Ecto neural progenitor cell (in vitro differentiated cells): ENCODE data around the gene HSPB7.
A peak's percentile ranks its signal among the peaks of the same experiment; 100 is the strongest.

Experiments
- DNase-seq: peaks from one replicate; pipeline ENCODE4 v3.0.0-alpha.2; 2018; ENCODE audit warnings: low spot score

HSPB7 gene

DNA sequence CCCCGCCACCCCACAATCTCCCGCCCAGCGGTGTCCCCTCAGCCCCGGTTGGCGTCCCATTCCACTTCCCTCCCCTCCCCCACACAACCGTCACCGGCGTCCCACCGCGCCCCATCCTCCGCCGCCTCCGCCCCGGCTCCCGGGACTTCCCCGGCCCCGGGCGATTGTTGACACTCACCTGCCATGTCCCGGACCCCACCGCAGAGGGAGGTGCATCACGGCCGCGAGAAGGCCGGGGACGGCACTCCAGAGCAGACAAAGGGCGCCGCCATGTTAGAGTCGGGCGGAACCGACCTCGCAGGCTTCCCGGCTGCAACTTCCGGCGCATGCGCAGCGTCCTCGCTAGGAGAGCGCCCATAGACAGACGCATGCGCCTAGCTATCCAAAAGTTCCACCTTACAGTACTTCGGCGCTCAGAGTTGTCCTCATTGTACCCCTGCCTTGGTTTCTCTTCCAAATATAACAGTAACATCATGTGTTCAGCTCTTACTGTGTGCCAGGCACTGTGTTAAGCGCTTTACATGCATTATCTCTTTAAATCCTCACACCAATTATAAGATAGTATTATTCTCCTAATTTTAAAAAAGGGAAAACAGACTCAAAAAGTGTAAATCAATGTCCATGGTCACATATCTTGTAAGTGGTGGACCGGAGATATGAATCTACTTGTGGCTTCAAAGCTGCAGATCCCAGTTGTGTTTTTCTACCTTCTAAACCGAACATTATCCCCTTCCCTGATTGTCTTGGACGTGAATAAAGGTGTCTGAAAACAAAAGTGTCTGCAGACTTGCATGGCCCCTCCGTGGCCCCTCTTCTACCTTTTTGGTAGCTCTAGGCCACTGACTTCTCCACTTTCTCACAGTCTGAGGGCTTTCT lies 41.8 kb downstream of the HSPB7 start, which contains the start of gene ZBTB17:
TSS of gene ZBTB17 (minus strand) at position 297 of the 876 bp plus-strand sequence. CDS start 27,606 bp downstream, outside the sequence.
- peak; percentile 96 for DNase-seq

- DNase-seq: peak; percentile 89
Observed at GRCh38 chr1:15975358-15975804, 42.5 kb downstream of the HSPB7 start.

- DNase-seq: no peak
Observed at GRCh38 chr1:15974855-15975254, 43.0 kb downstream of the HSPB7 start.

DNA sequence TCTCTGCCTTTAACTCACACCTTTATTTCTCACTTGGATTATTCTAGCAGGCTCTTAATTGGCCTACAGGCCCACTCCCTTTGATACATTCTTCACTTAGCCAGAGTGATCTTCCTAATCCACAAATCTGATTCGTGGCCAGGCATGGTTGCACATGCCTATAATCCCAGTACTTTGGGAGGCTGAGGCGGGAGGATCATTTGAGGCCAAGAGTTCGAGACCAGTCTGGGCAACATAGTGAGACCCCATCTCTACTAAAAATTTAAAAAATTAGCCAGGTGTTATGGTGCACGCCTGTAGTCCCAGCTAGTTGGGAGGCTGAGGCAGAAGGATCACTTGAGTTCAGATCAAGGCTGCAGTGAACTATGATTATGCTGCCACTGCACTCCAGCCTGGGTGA lies 44.1 kb downstream of the HSPB7 start:
- no peak for DNase-seq

DNA sequence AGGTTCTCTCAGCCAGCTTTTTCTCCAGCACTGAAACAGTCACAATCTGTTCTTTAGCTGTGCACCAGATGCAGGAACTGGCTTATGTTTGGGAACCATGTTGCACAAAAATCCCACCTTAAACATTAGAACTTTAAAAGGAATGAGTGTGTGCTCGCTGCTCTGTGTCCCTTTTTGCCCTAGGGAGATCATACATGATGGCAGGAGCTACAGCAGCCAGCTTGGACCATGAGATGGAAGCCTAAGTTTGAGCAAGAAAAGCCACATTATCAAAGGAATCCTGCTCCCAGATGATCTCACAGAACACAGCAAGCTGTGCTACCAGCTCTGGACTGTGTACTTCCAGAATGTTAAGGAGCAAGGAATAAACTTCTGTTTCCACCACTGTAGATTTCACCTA lies 45.4 kb downstream of the HSPB7 start:
- DNase-seq: no peak

- no peak for DNase-seq
Observed at GRCh38 chr1:15970911-15971310, 46.9 kb downstream of the HSPB7 start.

DNA sequence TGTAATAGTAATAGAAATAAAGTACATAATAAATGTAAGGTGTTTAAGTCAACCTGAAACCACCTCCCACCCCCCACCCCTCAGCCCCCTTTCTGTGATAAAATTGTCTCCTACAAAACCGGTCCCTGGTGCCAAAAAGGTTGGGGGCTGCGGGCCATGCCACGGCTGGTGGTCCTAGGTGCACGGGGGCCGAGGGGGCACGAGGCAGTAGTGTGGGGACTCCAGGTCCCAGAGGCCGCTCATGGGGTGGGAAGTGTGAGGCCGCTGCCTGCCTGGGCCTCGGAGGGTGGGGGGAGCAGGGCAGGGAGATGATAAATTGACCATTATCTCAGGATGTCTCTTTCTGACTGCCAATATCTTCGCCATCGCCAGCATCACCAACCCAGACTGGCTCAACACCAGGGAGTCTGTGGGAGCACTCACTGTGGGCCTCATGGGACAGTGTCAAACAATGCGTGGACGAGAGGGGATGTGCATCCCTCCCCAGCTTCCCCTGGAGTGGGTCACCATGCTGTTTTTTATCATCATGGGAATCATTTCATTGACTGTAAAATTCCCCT lies 48.4 kb downstream of the HSPB7 start:
- DNase-seq: no peak

DNA sequence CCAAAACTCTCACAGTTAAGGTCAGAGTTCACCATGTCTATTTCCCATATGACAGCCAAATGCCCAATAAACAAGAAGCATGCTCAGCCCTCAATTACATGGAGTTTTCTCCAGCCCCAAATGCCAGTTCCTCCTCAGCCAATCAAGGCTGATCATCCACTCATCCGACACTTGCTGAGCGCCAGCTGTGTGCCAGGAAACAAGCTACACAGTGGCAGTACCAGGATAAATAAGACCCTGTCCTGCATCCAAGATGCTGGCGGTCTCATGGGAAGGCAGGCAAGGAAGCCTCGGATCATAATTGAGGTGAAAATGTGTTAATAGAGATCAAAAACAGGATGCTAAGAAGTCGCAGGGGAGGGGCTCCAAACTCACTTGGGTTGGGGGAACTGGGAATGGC lies 49.7 kb downstream of the HSPB7 start:
- DNase-seq: no peak

GRCh38 chr1:15966956-15967344 lies 50.9 kb downstream of the HSPB7 start:
- DNase-seq: no peak

DNA sequence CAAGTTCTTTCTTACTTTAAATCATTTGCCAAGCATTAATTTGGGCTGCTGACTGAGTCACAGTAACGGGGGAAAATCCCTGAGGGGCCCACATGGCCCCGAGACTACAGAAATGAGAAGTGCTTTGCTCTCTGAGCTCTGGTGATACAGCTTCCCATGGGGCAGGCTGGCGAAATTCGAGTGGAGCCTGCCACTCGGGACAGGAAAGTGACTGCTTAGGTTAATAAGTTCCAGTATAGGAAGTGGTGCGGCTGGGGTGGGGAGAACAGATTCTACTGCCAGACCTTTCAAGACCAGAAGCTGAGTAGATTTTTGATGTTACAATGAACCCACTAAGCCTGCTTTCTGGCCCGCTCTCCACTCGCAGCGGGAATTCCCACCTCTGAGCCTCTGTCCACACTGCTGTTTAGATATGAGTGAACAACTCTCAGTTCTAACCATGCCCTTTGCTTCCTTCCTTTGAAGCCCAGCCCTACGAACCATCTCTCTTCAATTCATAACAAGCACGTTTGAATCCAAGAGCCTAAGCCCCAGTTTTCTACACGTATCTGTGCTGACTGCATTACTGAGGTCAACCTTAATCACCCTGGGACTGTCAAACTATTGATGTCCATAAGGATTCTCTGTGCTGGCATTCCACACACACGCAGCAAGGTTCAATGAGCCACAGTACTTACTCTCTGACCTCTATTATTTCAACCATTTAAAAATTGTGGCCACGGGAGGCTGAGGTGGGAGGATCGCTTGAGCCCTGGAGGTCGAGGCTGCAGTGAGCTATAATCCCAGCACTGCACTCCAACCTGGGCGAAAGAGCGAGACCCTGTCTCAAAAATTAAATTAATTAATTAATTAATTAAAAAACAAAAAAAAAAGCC lies 51.5 kb downstream of the HSPB7 start:
- no peak for DNase-seq

DNA sequence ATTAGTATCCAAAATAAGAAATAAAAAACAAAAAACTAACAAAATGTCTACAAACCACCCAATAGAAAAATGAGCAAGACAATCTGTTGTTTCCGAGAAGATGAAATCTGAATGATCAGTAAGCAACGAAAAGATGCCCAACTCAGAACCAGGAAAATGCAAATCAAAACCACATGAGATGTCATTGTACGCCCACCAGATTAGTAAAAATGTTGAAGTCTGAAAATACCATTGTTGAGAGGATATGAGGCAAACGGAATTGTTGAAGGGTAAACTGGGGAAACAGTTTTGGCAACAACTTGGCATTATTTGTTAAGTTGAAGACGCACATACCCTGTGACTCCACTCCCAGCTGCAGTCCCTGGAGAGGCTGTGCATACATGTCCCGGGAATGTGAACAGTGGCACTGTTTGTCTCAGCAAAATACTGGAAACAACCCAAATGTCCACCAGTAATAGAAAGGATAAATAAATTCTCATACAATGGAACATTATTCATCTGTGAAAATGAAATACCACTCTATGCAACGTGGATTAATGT lies 52.5 kb downstream of the HSPB7 start:
- DNase-seq: no peak
